Measurements from ENCODE around the gene FIGN. TPM values are rescaled to one million over a fixed set of nuclear protein-coding genes. Genes with fewer than 3 reads are reported as not detected.

The FIGN gene
- total RNA-seq, 1 donor from 2014 or later = 12.1 TPM

- Mint-ChIP-seq H3K27ac (ENCODE audit: unreplicated experiment) (no peak overlapping the region), H3K9me3 (ENCODE audit: low read depth) (no peaks in the 10 kb centered on the region), H3K27me3 (ENCODE audit: low read depth) (no peaks in the 10 kb centered on the region), H3K4me1 (ENCODE audit: low read depth) (peaks cover 5% of the 10 kb centered on the region), H3K4me3 (ENCODE audit: unreplicated experiment) (no peak overlapping the region), H3K36me3 (ENCODE audit: low read depth) (no peaks in the 10 kb centered on the region)
- no peak for DNase-seq (ENCODE audit: low spot score)
- no peak for TF ChIP-seq CTCF (IDR thresholded peaks at IDR 0.05)
Measured at GRCh38 chr2:163764566-163764965, 28.8 kb upstream of the FIGN start.

GRCh38 chr2:163759013-163759412, 23.2 kb upstream of the FIGN start:
- Mint-ChIP-seq H3K27me3 (ENCODE audit: low read depth) (no peaks in the 10 kb centered on the region), H3K4me1 (ENCODE audit: low read depth) (peaks cover 16% of the 10 kb centered on the region), H3K9me3 (ENCODE audit: low read depth) (no peaks in the 10 kb centered on the region), H3K4me3 (ENCODE audit: unreplicated experiment) (no peak overlapping the region), H3K36me3 (ENCODE audit: low read depth) (no peaks in the 10 kb centered on the region), H3K27ac (ENCODE audit: unreplicated experiment) (no peak overlapping the region)
- no peak for DNase-seq (ENCODE audit: low spot score)
- no peak for TF ChIP-seq CTCF (IDR thresholded peaks at IDR 0.05)

GRCh38 chr2:163757814-163758213, 22.0 kb upstream of the FIGN start:
- peaks cover 27% of the 10 kb centered on the region for H3K4me1 Mint-ChIP-seq (ENCODE audit: low read depth)
- H3K27me3 Mint-ChIP-seq (ENCODE audit: low read depth) = no peaks in the 10 kb centered on the region
- H3K27ac Mint-ChIP-seq (ENCODE audit: unreplicated experiment) = no peak overlapping the region
- H3K9me3 Mint-ChIP-seq (ENCODE audit: low read depth) = no peaks in the 10 kb centered on the region
- no peak for TF ChIP-seq CTCF (IDR thresholded peaks at IDR 0.05)
- H3K36me3 Mint-ChIP-seq (ENCODE audit: low read depth) = no peaks in the 10 kb centered on the region
- no peak for DNase-seq (ENCODE audit: low spot score)
- H3K4me3 Mint-ChIP-seq (ENCODE audit: unreplicated experiment) = no peak overlapping the region

- no peaks in the 10 kb centered on the region for H3K9me3 Mint-ChIP-seq (ENCODE audit: low read depth)
- no peaks in the 10 kb centered on the region for H3K27me3 Mint-ChIP-seq (ENCODE audit: low read depth)
- no peak overlapping the region for H3K27ac Mint-ChIP-seq (ENCODE audit: unreplicated experiment)
- no peak for DNase-seq (ENCODE audit: low spot score)
- TF ChIP-seq CTCF (IDR thresholded peaks at IDR 0.05) = no peak
- no peak overlapping the region for H3K4me3 Mint-ChIP-seq (ENCODE audit: unreplicated experiment)
- peaks cover 34% of the 10 kb centered on the region for H3K4me1 Mint-ChIP-seq (ENCODE audit: low read depth)
- no peaks in the 10 kb centered on the region for H3K36me3 Mint-ChIP-seq (ENCODE audit: low read depth)
Measured at GRCh38 chr2:163756588-163756987, 20.8 kb upstream of the FIGN start.

GRCh38 chr2:163755366-163755765, 19.6 kb upstream of the FIGN start:
- no peak for TF ChIP-seq CTCF (IDR thresholded peaks at IDR 0.05)
- Mint-ChIP-seq H3K27ac (ENCODE audit: unreplicated experiment) (no peak overlapping the region), H3K36me3 (ENCODE audit: low read depth) (no peaks in the 10 kb centered on the region), H3K4me1 (ENCODE audit: low read depth) (peaks cover 35% of the 10 kb centered on the region), H3K9me3 (ENCODE audit: low read depth) (no peaks in the 10 kb centered on the region), H3K27me3 (ENCODE audit: low read depth) (no peaks in the 10 kb centered on the region), H3K4me3 (ENCODE audit: unreplicated experiment) (no peak overlapping the region)
- DNase-seq (ENCODE audit: low spot score) = no peak
